ENCODE results near the gene HSD17B8.

The HSD17B8 gene

DNA sequence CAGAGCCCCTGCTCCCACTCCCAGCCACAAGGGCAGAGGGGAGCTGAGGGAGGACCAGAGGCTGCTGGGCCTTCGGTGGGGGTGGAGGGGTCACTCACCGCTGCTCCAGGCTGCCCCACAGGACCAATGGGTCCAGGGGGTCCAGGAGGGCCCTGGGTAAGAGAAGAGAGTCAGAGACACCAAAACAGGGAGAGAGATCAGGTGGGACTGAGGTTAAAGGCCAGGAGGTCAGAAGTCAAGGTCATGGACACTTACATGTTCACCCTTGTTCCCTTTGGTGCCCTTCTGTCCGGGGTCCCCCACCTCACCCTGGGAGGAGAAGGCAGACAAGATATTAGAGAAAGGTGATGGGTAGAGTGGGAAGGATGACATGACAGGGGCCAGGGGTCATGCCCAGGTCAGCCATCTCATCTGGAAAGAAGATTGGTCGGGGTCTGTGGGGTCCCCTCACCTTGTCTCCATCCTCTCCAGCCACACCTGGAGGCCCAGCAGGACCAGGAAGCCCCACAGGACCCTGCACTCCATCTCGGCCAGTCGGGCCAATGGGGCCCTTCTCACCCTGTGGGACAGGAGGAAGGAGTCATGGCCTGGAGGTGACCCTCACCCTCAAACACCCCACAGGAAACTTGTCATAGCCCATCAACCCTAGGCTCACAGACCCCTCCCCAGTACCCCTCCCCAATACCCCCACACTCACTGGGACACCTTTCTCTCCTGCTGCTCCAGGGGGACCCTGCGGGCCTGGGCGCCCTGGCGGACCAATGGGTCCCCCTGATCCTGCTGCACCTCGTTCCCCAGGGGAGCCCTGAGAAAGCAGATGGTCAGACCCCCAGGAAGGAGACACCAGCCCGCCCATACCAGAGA lies 33.2 kb upstream of the HSD17B8 start:
- no peak for DNase-seq (ENCODE audit: low read depth in 2 of 2)

DNA sequence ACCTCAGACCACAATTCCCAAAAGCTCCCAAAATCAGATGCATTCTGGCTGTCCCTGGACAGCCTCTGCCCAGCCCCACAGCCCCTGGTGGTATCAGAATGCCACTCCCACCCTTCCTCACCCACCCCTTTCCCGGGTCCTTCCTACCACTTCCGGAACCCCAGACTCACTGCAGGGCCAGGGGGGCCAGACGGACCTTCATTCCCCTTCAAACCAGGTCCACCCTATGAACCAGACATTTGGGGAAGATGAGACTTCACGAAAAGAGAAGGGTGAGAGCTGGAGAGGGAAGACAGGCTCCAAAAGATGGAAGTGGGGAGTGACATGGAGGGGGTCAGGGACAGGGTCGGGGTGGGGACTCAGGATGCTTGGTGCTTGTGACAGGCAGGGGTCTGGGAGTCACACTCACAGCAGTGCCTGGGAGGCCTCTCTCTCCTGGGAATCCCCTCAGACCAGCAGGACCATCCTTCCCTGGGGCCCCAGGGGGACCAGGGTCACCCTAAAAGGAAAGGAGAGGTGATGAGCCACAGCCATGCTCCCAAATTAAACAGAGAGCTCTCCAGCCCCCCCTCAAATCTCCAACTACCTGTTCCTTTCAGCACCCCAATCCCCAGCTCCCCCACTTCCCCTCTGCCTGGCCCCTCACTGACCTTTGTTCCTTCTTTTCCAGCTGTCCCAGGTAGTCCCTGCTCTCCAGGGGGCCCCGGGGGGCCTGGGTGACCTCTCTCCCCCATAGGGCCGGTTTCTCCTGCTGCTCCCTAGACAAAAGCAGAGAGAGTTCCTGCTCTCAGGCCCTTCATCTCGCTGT lies 32.4 kb upstream of the HSD17B8 start:
- DNase-seq (ENCODE audit: low read depth in 2 of 2): no peak

DNA sequence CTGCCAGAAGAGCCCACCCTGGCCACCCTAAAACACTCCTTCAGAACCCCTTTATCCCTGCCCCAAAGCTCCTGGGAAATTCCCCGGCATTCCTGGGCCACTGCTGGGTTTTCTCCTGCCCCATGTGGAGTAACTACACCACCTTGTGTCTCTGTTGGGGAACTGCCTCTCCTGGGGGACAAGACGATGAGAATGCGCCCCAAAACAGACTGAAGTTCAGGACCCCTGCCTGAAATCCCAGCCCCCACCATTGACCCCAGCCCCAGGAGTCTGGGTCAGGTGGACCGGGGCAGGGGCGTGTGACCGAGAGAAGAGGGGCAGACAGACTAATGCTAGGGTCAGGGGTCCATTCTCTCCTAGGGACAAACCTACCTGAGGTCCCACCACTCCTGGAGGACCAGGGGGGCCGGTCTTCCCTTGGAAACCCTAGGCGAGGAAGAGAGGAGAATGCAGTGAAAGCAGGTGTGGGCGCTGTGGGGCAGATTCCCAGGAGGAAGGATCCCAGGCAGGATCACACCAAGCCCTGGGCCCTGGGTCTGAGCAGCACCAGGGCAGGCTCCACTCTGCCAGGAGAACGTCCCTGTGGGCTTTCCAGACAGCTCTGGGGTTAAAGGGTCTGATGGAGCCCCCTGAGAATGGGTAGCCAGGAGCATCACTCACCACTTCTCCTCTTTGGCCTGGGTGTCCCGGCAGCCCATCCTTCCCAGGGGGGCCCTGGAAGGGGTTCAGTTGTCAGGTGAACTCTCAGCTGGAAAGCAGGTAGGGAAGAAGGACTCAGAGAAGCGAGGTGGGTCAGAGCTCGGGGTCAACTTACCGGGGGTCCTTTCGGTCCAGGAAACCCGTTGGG lies 31.5 kb upstream of the HSD17B8 start:
- DNase-seq (ENCODE audit: low read depth in 2 of 2): no peak

DNA sequence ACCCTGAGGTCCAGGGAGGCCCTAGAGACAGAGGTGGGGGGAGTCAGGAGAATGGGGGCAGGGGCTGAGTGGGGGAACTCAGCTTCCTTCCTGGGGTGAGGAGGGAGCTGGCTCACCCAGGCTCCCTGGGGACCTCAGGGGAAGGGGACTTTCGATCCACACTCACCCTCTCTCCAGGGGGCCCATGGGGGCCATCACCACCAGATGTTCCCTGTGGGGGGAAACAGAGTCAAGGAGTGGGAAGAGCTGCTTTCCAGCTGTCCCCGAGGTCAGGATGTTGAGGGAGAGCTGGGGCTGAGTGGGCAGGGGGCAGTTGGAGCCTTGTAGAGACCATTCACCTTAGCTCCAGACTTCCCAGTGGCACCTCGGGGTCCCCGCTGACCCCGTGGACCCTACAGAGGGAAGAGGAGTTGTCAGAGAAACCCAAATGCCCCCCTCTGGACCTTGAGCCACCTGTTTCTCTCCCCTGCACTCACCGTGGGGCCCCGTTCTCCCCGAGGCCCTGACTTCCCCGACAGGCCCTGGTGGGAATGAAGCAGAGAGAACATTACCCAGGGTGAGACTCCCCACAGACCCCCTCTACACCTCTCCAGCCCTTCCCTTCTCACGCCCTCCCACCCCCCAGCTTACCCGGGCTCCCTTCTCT lies 30.8 kb upstream of the HSD17B8 start:
- DNase-seq (ENCODE audit: low read depth in 2 of 2): no peak

DNA sequence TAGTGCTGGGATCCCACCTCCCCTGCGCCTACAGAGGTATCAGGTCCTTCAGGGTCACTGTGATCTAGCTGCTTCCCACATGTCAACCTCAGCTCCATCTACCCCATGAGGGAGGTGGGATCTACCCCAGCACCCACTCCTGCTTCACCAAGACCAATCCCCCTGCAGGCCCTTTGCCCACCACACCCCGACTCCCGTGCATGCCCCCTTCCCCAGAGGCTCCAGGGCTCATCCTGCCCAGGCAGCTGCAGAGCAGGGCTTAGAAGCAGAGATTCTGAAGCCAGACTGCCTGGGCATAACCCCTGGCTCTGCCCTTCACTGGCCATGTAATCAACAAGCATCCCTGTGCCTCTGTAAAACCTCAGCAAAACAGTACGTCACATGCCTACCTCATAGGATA lies 29.7 kb upstream of the HSD17B8 start:
- no peak for DNase-seq (ENCODE audit: low read depth in 2 of 2)

DNA sequence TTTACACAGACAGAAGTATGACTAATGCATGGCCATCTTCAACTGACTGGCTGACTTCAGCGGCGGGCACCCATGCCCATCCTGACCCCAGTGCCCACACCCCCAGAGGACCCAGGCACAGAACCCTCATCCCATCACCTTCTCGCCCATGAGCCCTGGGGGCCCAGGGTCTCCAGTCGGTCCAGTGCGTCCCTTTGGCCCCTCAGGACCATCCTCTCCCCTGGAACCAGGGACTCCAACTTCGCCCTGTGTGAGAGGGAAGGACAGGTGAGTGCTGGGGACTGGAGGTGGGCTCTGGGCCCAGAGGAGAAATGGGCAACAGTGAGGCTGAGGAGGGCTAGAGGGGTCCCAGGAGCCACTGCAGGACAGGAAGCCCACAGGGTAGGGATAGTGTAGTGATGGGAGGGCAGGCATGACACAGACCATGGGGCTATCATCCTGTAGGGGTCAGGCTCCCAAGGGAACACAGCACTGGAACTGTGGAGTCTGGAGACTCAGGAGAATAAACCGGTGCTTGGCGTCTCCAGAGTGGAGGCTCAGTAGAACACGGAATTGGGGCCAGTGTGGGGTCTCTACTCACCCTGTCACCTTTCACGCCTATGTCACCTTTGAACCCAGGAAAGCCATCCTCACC lies 28.9 kb upstream of the HSD17B8 start:
- no peak for DNase-seq (ENCODE audit: low read depth in 2 of 2)

DNA sequence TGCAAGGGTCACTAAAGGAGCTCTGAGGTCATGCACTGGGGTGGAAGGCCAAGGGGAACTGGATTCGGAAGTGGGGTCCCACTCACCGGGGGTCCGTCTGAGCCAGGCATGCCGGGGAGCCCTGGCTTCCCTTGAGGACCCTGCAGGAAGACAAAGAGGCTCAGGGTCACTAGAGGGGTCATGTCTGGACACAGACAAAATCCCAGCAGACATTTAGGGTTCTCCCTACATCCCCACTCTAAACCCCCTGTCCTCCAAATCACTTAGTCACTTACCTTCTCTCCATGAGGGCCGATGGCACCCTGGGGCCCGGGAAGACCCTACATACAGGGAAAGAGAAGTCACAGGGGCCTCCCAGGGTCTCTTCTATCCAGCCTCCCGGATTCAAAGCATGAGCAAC lies 27.5 kb upstream of the HSD17B8 start:
- no peak for DNase-seq (ENCODE audit: low read depth in 2 of 2)

DNA sequence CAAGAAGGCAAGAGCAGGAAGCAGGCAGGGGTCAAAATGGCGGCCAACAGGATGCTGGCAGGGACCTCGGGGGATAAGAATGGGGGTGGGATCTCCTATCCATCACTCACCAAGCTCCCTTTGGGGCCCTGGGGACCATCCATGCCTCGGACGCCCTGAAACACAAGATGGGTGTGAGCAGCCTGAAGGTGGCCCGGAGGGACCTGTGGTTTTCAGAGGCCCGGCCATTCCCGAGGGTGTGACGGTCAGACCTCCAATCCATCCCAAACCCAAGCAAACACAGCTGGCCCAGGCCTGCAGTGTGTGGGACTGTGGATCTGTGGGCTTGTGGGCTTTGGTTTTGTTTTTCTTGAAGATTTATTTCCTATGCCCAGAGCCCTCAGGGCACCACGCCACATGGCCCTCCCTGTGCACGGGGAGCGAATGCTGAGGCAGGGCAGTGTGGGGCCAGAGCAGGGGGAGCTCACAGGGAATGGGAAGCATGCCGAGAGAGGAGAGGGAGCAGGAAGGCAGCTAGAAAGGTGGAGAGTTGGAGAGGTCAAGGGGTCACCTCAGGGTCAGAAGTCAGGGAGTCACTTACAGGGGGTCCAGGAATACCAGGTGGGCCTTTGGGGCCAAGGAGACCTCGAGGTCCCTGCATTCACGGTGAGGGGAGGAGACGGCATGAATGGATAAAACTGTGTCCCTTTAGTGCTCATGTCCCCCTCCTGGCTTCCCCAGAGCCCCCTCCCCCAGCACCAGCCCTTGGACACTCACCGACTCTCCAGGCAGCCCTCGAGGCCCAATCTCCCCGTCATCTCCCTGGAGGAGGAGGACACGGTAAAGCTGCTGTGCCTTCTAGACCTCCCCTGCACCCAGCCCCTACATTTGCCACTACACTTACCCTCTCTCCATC lies 26.7 kb upstream of the HSD17B8 start:
- no peak for DNase-seq (ENCODE audit: low read depth in 2 of 2)

DNA sequence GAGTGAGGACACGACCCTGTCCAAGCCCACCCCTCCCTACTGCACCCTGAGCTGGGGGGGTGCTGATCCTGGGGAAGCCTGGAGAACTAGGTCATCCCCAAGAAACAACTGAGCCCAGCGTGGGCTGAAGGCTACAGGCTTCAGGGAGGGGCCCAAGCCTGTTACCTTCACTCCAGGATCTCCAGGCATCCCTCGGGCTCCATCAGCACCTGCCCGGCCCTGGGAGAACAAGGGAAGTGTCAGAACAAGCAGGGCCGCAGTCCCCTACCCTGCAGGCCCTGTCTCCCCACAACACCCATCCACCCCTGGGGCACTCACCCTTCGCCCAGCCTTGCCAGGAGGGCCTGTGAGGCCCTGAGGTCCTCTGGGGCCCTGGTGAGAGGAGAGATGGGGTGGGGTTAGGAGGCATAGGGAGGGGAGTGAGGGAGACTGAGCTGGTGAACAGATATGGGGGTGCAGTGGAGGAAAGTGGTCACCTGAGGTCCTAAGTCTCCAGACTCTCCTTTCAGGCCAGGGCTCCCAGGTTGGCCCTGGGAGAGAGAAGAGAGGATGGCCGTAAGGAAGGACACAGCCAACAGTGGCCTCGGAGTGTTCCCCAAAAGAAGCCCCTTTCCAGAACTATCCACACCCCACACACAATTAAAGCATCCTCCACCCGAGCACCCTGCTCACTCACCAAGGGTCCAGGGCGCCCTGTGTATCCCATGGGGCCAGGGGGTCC lies 25.5 kb upstream of the HSD17B8 start:
- no peak for DNase-seq (ENCODE audit: low read depth in 2 of 2)

DNA sequence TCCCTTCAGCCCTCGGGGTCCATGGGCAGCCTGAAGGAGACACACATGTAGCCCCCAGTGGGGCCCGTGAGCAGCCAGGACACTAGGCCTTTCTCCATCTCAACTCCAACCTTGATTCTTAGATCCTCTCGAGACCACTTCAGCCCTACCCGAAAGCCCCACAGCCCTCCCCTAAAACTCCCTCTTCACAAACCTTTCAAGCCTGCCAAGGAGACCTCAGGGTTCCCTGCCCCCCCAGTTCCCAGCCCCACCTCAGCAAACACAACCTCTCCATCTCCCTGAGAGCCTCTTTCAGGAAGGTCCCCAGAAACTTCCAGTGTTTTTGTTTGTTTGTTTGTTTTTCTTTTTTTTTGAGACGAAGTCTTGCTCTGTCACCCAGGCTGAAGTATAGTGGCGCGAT lies 23.3 kb upstream of the HSD17B8 start:
- DNase-seq (ENCODE audit: low read depth in 2 of 2): no peak

DNA sequence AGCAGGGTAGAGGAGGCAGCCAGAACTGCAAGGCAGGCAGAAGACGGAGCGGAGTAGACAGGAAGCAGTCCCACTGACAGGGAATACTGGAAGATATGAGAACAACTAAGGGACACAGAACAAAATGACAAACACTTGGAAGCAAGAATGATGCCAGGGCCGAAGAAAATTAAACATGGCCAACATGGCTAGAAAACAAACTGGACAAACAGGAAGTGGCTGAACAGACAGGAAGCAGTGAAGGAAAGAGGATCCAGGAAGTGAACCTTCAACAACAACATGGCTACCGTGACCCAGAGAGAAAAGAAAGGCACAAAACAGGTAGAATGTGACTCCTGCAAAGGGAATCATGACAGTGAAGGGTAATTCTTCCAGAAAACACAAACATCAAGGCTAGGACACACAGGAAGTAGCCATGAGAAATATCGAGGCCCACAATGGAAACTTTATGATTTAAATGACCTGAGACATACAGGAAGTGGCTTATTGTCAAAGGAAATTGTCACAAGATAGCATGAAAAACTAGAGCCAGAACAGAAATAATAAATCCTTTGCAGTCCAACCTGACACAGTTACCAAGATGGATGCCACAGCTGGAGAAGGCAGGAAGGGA lies 21.3 kb upstream of the HSD17B8 start:
- no peak for DNase-seq (ENCODE audit: low read depth in 2 of 2)

DNA sequence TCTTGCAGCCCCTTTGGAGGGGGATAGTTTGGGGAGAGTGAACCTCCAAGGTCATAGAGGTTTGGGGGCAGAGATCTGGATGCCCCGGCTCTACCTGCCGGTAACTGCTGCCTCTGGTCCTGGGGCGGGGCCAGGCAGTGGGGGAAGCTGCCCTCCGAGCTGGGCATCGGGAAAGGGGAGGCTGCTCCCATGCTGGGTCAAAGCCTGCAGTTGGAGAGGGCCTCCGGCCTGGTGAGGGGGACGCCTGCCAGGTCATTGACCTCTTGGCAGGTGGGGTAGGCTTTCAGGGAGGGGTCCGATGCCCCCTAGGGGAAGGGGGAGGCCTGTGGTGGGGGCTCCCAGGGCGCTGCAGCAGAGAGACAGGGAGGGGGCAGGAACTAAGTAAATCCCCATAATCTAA lies 19.3 kb upstream of the HSD17B8 start:
- DNase-seq (ENCODE audit: low read depth in 2 of 2): no peak

DNA sequence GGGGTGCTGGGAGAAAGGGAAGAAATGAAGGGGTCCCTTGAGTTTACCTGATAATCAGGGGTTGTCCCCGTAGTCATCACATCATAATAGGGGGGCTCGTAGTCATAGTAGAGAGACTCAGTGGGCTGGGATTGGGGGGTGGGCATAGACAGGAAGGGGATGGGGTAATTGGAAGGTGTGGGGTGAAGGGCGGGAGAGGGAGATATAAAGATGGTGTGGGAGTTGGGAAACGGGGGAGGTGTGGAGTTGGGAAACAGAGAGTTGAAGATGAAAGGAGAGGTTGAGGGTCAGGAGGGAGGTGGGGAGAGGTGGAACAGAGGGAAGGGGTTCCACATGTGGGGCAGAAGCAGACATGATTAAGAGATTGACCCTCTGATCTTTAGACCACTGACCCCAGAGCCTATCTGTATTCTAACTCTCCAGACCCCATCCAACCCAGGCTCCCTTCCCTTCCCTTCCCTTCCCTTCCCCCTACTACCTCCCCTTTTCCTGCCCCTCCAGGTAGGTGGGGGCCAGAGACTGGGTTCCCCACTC lies 18.7 kb upstream of the HSD17B8 start:
- no peak for DNase-seq (ENCODE audit: low read depth in 2 of 2)

DNA sequence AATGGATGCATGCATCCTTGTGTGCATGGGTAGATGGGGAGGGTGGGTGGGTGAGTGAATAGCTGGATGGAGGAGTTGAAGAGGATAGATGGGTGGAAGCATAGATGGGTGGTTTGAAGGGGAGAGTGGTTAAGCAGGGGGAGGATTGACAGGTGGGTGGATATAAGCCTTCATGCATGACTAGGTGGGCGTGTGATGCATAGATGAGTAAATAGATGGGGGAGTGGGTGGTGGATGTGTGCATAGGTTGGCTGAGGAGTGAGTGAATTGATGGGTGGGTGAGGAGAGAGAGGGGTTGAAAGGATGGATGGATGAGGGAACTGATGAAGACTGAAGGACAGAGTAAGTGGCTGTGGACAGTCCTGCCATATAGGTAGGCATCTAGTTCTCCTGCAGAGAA lies 16.6 kb upstream of the HSD17B8 start:
- no peak for DNase-seq (ENCODE audit: low read depth in 2 of 2)

DNA sequence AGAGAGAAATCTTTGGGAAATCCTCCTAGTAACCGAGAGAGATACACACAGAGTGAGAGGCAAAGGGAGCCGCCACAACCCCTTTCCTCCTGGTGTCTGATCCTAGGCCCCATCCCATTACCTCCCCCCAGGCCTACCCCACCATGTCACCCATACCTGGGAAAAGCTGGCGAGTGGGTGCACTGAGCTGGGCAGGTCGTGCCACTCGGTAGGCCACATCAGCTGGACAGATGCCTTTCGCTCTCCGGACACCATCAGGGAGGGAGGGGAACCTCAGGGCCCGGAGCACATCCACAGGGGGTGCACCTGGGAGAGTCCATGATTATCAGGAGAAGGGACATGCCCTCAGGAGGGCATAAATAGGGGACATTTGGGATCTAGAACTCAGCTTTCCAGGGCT lies 15.3 kb upstream of the HSD17B8 start:
- no peak for DNase-seq (ENCODE audit: low read depth in 2 of 2)

DNA sequence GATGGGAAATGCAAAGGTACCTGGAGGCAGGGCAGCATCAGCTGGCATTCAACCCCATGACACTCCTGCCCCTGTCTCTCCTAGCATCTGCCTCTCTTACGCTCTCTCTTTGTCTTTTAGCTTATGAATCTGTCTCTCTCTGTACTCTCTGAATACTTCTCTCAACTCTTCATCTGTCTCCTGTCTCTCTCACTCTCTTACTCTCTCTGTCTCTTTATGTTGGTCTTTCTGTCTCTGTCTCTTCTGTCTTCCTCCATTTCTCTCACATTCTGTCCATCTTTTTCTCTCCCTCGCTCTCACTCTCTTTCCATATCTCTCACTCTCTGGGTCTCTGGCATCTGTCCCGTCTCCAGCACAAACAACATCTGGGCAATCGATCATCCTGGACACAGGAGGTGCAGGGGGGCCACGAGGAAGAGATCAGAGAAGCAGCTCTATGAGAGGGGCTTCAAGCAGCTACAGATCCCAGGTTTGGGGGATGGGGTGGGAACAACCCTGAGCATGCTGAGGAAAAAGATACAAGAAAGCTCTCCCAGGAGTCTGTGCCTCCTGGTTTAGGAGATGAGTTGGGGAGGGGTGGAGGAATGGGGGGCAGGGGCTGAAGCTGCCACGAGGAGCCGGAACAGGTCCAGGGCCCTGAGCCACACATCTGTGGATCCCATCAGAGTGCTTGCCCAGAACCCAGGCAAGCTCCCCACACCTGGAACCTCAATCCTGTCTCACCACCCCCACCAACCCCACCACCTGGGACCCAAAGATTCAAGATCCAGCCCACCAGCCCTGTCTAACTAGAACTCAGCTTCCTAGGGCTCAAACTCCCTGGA lies 14.6 kb upstream of the HSD17B8 start:
- no peak for DNase-seq (ENCODE audit: low read depth in 2 of 2)

DNA sequence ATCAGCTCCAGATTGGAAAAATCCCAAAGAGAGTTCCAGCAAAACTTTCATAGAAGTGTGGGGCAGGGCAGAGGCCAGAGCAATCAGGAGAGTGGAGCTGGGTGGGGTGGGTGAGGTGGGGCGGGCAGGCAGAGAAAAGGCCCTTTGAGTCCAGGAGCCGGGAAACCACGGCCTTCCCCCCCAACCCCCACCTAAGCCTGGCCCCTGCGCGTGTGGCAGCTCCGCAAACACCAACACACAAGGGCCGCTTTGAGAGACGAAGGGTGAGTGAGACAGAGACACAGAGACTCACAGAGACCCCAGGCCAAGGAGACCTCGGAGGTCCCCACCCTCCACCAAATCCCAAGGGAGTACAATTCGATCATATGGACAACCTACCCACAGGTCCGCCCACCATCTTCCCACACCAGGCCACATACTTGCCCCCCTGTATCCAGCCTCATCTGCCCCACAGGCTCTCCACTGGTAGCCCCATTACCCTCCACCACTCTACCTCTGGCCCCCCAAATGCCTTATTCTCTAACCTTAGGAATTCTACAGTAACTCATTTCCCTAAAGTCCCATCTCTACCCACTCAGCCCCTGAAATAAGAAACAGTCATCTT lies 13.8 kb upstream of the HSD17B8 start:
- no peak for DNase-seq (ENCODE audit: low read depth in 2 of 2)
